GM18861 (cell line): ENCODE results near the gene SLC12A7.
"Not testable (repeated sequence)": the region's sequence is repeated elsewhere in the genome, so short reads cannot be mapped to it uniquely, and the experiment has no call there.

Source experiments
- ATAC-seq: cut with Tn5 transposase; IDR thresholded peaks from one replicate; pipeline ENCODE4 v1.9.1; 2021; ENCODE audit not compliant: unreplicated experiment

The SLC12A7 gene

GRCh38 chr5:1111727-1112289 is at the start of gene SLC12A7:
TSS of gene SLC12A7 (minus strand) at chr5:1112063. CDS start at chr5:1111991, 72 bp downstream.
- peak; percentile 44 for ATAC-seq

- no peak for ATAC-seq
Measured at GRCh38 chr5:1161108-1161832, 49.4 kb upstream of the SLC12A7 start.

GRCh38 chr5:1159774-1160406 is 48.0 kb upstream of the SLC12A7 start:
- ATAC-seq = no peak

GRCh38 chr5:1159341-1159675 is 47.4 kb upstream of the SLC12A7 start:
- no peak for ATAC-seq

GRCh38 chr5:1158647-1159340 is 46.9 kb upstream of the SLC12A7 start:
- ATAC-seq = no peak

GRCh38 chr5:1157461-1157986 is 45.7 kb upstream of the SLC12A7 start:
- ATAC-seq = not testable (repeated sequence)

- ATAC-seq = no peak
Measured at GRCh38 chr5:1156754-1157460, 45.0 kb upstream of the SLC12A7 start.

GRCh38 chr5:1156033-1156753 is 44.3 kb upstream of the SLC12A7 start:
- ATAC-seq = no peak

GRCh38 chr5:1155191-1156032 is 43.5 kb upstream of the SLC12A7 start:
- ATAC-seq = no peak

GRCh38 chr5:1153428-1153827 is 41.6 kb upstream of the SLC12A7 start:
- ATAC-seq = no peak

- no peak for ATAC-seq
Measured at GRCh38 chr5:1152771-1153282, 41.0 kb upstream of the SLC12A7 start.

GRCh38 chr5:1152156-1152555 is 40.3 kb upstream of the SLC12A7 start:
- no peak for ATAC-seq

- no peak for ATAC-seq
Measured at GRCh38 chr5:1151316-1151715, 39.5 kb upstream of the SLC12A7 start.

GRCh38 chr5:1150866-1151265 is 39.0 kb upstream of the SLC12A7 start:
- ATAC-seq = no peak

GRCh38 chr5:1144638-1145396 is 33.0 kb upstream of the SLC12A7 start:
- ATAC-seq = no peak

GRCh38 chr5:1144089-1144488 is 32.2 kb upstream of the SLC12A7 start:
- no peak for ATAC-seq

GRCh38 chr5:1143670-1143951 is 31.7 kb upstream of the SLC12A7 start:
- no peak for ATAC-seq

- no peak for ATAC-seq
Measured at GRCh38 chr5:1142886-1143669, 31.2 kb upstream of the SLC12A7 start.
